SU-DHL-6 (cell line): ENCODE results near the gene STEAP3.

Experiments used
- CTCF ChIP-seq: fragments of 200-600 bp; sonication (generic); IDR thresholded peaks from one replicate; pipeline ENCODE4 v1.5.1; 2017; ENCODE audit warnings: antibody characterized with exemption, mild to moderate bottlenecking, low read length, moderate library complexity; ENCODE audit not compliant: insufficient read depth, poor library complexity, severe bottlenecking
- EZH2phosphoT487 ChIP-seq: fragments of 200-600 bp; sonication (generic), shearing (Covaris generic); conservative IDR thresholded peaks from 2 replicates; pipeline ENCODE4 v1.6.1; 2018; ENCODE audit warnings: mild to moderate bottlenecking, antibody characterized with exemption, low read length, moderate library complexity, mixed read lengths

- TF ChIP-seq CTCF (no peak), EZH2phosphoT487 (no peak)
These were observed 42.5 kb downstream of the STEAP3 start for GRCh38 chr2:119266091-119266589.
